ENCODE measurements around the gene RAB25. TPM values are rescaled to one million over a fixed set of nuclear protein-coding genes. Genes with fewer than 3 reads are reported as not detected.

Gene RAB25
- total RNA-seq, 4 donors from 2014 or later: 190 to 482 (median 272) TPM

GRCh38 chr1:156050376-156050775, 10.6 kb upstream of the RAB25 start:
- 73 to 86% methylated on average over 2 to 3 of the region's 4 CpGs for WGBS, 2 donors
- no peak for DNase-seq
- intact Hi-C loops (cut with DNase I): loop anchor here (10.0 kb wide), 1 partner anchor 116 kb away; the partner anchor contains the start of gene KHDC4
- H3K27ac ChIP-seq: no peak overlapping the region
- TF ChIP-seq, protein P1, sequence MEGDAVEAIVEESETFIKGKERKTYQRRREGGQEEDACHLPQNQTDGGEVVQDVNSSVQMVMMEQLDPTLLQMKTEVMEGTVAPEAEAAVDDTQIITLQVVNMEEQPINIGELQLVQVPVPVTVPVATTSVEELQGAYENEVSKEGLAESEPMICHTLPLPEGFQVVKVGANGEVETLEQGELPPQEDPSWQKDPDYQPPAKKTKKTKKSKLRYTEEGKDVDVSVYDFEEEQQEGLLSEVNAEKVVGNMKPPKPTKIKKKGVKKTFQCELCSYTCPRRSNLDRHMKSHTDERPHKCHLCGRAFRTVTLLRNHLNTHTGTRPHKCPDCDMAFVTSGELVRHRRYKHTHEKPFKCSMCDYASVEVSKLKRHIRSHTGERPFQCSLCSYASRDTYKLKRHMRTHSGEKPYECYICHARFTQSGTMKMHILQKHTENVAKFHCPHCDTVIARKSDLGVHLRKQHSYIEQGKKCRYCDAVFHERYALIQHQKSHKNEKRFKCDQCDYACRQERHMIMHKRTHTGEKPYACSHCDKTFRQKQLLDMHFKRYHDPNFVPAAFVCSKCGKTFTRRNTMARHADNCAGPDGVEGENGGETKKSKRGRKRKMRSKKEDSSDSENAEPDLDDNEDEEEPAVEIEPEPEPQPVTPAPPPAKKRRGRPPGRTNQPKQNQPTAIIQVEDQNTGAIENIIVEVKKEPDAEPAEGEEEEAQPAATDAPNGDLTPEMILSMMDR (IDR thresholded peaks at IDR 0.05): no peak
- TF ChIP-seq POLR2A (IDR thresholded peaks at IDR 0.05): no peak
- peaks cover 0 to 59% (median 3%) of the 10 kb centered on the region in 3 donors for H3K36me3 ChIP-seq
- H3K9me3 ChIP-seq: no peaks in the 10 kb centered on the region
- no peak overlapping the region for H3K4me3 ChIP-seq
- peaks cover 0 to 21% (median 3%) of the 10 kb centered on the region in 3 donors for H3K4me1 ChIP-seq
- no peaks in the 10 kb centered on the region for H3K27me3 ChIP-seq

- intact Hi-C loops (cut with DNase I): loop anchor here (10.0 kb wide), 1 partner anchor 116 kb away; the partner anchor contains the start of gene KHDC4
- Histone ChIP-seq H3K9me3 (no peaks in the 10 kb centered on the region), H3K27me3 (no peaks in the 10 kb centered on the region), H3K27ac (no peak overlapping the region), H3K36me3 (peaks cover 0 to 52% (median 3%) of the 10 kb centered on the region in 3 donors), H3K4me1 (peaks cover 0 to 29% (median 11%) of the 10 kb centered on the region in 3 donors), H3K4me3 (no peak overlapping the region)
- DNase-seq: no peak
- 91 to 100% methylated on average over 2 to 3 of the region's 7 CpGs for WGBS, 2 donors
- no peak for TF ChIP-seq POLR2A (IDR thresholded peaks at IDR 0.05)
- TF ChIP-seq, protein P1 (IDR thresholded peaks at IDR 0.05): no peak
Measured at GRCh38 chr1:156051011-156051725, 9.8 kb upstream of the RAB25 start.

- TF ChIP-seq, protein P1 (IDR thresholded peaks at IDR 0.05): peak in 2 of 6 experiments; percentile 8 to 33
- no peak for TF ChIP-seq POLR2A (IDR thresholded peaks at IDR 0.05)
- intact Hi-C loops (cut with DNase I): loop anchor here (10.0 kb wide), 1 partner anchor 118 kb away; the partner anchor contains the start of gene KHDC4
- 0 to 1% methylated on average over 15 to 28 of the region's 63 CpGs for WGBS, 2 donors
Measured at GRCh38 chr1:156052862-156053767, 7.8 kb upstream of the RAB25 start.

DNA sequence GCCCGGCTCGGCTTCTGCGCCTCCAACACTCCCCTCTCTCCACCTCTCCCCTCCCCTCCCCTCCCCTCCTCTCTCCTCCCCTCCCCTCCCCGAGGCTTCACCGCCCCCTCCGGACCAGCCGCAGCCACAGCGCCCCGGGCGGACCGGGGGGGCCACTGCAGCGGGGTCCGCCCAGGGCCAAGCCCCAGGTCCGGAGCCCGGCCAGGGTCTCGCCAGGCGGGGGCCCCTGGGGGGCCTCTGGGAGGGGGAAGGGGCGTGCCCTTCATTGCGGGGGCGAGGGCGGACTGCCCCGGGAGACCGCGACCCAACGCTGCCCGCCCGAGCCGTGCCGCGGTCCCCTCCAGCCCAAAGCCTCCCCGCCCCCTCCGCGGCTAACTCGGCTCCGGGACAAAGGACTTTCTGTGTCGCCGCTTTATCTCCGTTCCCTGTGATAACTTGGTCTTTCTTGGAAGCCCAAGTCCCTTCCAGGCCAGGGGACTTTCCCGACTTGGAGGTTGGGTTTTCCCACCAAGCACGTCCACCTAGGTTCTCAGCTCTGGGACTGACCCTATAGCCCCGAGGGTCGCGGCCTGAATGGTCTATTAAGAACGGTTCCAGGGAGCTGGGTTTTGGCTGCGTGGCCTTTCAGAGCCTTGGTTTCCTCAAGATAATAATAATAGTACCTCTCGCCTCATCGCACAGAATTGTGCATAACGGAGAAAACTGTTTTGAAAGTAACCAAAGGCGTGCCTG, 7.0 kb upstream of the RAB25 start, which contains the start of gene UBQLN4:
Gene UBQLN4, minus strand, starts transcription at position 31 of the 732 bp plus-strand sequence. CDS start 97 bp downstream, outside the sequence.
- TF ChIP-seq POLR2A (IDR thresholded peaks at IDR 0.05): peak in 1 of 4 donors; percentile 31
- TF ChIP-seq, protein P1 (IDR thresholded peaks at IDR 0.05): peak in 4 of 6 experiments; percentile 41 to 52 (median 45)
- peak within 1 kb of the TSS; percentile 84 to 95 (median 88) for H3K4me3 ChIP-seq
- peaks cover 0 to 32% (median 0%) of the 10 kb centered on the region in 3 donors for H3K36me3 ChIP-seq
- DNase-seq: peak; percentile 48
- intact Hi-C loops (cut with DNase I): loop anchor here (10.0 kb wide), 1 partner anchor 119 kb away; the partner anchor contains the start of gene KHDC4
- no peaks in the 10 kb centered on the region for H3K27me3 ChIP-seq
- peak within 1 kb of the TSS; percentile 95 to 98 (median 96) for H3K27ac ChIP-seq
- H3K9me3 ChIP-seq: no peaks in the 10 kb centered on the region
- 0 to 3% methylated on average over 14 to 18 of the region's 49 CpGs for whole genome bisulfite sequencing, 2 donors
- peaks cover 0 to 35% (median 11%) of the 10 kb centered on the region in 3 donors for H3K4me1 ChIP-seq

More at GRCh38 chr1:156052862-156053767, 7.8 kb upstream of the RAB25 start:
- Histone ChIP-seq H3K36me3 (peaks cover 0 to 40% (median 0%) of the 10 kb centered on the region in 3 donors), H3K27me3 (no peaks in the 10 kb centered on the region), H3K9me3 (no peaks in the 10 kb centered on the region), H3K4me1 (peaks cover 0 to 35% (median 11%) of the 10 kb centered on the region in 3 donors), H3K27ac (peak overlapping the region; percentile 95 to 98 (median 96)), H3K4me3 (peak overlapping the region; percentile 84 to 95 (median 88))
- no peak for DNase-seq
